ENCODE measurements around the gene PPP3R1. TPM values are rescaled to one million over a fixed set of nuclear protein-coding genes. Genes with fewer than 3 reads are reported as not detected.

PPP3R1 gene
- total RNA-seq, 1 experiment from 2014 or later, result 74.2 TPM

GRCh38 chr2:68157002-68157401 lies 95.3 kb downstream of the PPP3R1 start:
- Histone ChIP-seq H3K23me2 (ENCODE audit: insufficient read length, low read depth, low read length, poor library complexity, severe bottlenecking) (no peaks in the 10 kb centered on the region), H3K4me2 (ENCODE audit: insufficient read depth, insufficient read length, low read length) (peak overlapping the region; percentile 77), H3T11ph (ENCODE audit: low read length) (no peak overlapping the region), H3K79me1 (ENCODE audit: insufficient read depth, low read depth, low read length, poor library complexity, severe bottlenecking) (no peaks in the 10 kb centered on the region), H4K20me1 (ENCODE audit: control insufficient read depth, insufficient read depth, insufficient read length) (no peaks in the 10 kb centered on the region), H2BK5ac (ENCODE audit: insufficient read length, low read length) (peak overlapping the region; percentile 84), H4K8ac (replicated peaks; ENCODE audit: insufficient read length, low read depth, low read length) (peak overlapping the region; percentile 54), H3K23ac (ENCODE audit: insufficient read length, low read depth, low read length) (no peak overlapping the region), H3K27me3 (ENCODE audit: insufficient read depth, low read length) (no peaks in the 10 kb centered on the region), H3K56ac (ENCODE audit: insufficient read length, low read depth, low read length) (peak overlapping the region; percentile 45), H4K91ac (ENCODE audit: insufficient read length, low read depth, low read length) (no peak overlapping the region), H3K79me2 (ENCODE audit: insufficient read depth, low read length) (peaks cover 10% of the 10 kb centered on the region; the same call in 1 of the 2 replicates), H3K4me1 (ENCODE audit: insufficient read depth, low read length) (no peaks in the 10 kb centered on the region), H3K4ac (ENCODE audit: low read depth, low read length) (no peak overlapping the region), H2BK120ac (ENCODE audit: low read depth, low read length, poor library complexity, severe bottlenecking) (no peak overlapping the region), H3K9me3 (ENCODE audit: control insufficient read depth, low read depth, low read length) (no peaks in the 10 kb centered on the region), H3K9ac (ENCODE audit: extremely low read depth, insufficient read length, low read length) (peak overlapping the region; percentile 88), H4K5ac (ENCODE audit: insufficient read length, low read depth, low read length) (peak overlapping the region; percentile 83), H3K14ac (ENCODE audit: insufficient read depth, low read length) (peak overlapping the region; percentile 95), H2BK15ac (ENCODE audit: low read depth, low read length) (no peak overlapping the region), H3K27ac (ENCODE audit: insufficient read length, low read depth, low read length) (peak overlapping the region; percentile 77), H2AFZ (ENCODE audit: low read length) (no peak overlapping the region), H2BK20ac (ENCODE audit: low read depth, low read length, poor library complexity, severe bottlenecking) (no peak overlapping the region), H2BK12ac (ENCODE audit: insufficient read length, low read depth, low read length) (no peak overlapping the region), H2AK5ac (ENCODE audit: insufficient read length, low read length) (no peak overlapping the region), H3K18ac (ENCODE audit: insufficient read length, low read depth, low read length) (peak overlapping the region; percentile 89)
- Mint-ChIP-seq H3K9me3 (peaks cover 0 to 2% of the 10 kb centered on the region in 2 experiments; a peak in 2 of 5 replicates), H3K36me3 (ENCODE audit: insufficient read depth in 1 of 3, low read depth in 3 of 3) (peaks cover 18 to 31% (median 26%) of the 10 kb centered on the region in 3 experiments; a peak in 6 of 7 replicates), H3K4me3 (peak overlapping the region; percentile 96 to 98), H3K27ac (peak overlapping the region; percentile 100), H3K27me3 (ENCODE audit: low read depth) (no peaks in the 10 kb centered on the region), H3K4me1 (peaks cover 12% of the 10 kb centered on the region in 2 experiments)
- no peak for TF ChIP-seq CTCF (conservative IDR thresholded peaks at IDR 0.05)
- DNase-seq, result no peak
- WGBS (ENCODE audit: extremely low coverage, insufficient read length, low lambda C conversion rate), result no CpG with 5 or more reads among the region's 28 CpGs

Measured in H9 (cell line).